Measurements from ENCODE around the gene DPEP3. TPM values are rescaled to one million over a fixed set of nuclear protein-coding genes. Genes with fewer than 3 reads are reported as not detected.

The DPEP3 gene
- total and polyA plus RNA-seq, 10 of the 15 experiments (the other 5 are each of a cell fraction or from before 2014, with no cell fraction given), result not detected

DNA sequence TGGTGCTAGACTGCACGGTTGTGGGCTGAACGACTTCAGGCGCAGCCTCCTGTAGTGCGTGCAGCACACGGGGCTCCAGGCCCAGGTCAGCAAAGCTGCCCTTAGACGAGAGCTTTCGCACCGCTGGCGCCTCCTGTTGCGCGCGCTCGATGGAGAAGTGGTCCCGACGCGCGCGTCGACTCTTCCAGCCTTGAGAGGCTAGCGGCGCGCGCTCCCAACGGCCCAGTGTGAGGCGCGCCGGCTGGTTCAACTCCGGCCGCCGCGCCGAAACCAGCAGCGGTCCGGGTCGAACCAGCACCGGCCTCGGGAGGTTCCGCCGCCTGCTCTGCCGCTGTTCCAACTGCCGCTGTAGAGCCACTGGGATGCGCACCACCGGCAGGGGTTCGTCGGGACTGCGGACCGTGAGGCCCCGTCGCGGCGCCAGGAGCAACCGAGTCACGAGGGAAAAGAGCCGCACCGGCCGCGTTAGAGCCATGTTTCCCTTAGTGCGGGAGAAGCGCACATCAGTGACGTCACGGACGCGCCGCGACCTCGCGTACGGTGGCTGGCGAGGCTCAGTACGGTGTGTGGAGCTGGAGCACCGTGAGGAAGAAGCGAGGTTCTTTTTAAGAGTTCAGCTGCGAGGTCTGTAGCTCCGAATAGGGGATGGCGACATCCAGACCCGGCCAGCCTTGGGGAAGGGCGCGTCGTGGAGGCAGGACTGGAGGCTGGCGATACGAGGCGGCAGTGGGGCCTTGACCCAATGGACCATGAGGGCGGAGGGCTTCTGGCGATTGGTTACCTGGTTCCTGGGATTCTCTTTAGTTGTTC is 42.6 kb upstream of the DPEP3 start, which contains the start of the genes DDX28 and DUS2 (continued):
- TF ChIP-seq, protein P1, sequence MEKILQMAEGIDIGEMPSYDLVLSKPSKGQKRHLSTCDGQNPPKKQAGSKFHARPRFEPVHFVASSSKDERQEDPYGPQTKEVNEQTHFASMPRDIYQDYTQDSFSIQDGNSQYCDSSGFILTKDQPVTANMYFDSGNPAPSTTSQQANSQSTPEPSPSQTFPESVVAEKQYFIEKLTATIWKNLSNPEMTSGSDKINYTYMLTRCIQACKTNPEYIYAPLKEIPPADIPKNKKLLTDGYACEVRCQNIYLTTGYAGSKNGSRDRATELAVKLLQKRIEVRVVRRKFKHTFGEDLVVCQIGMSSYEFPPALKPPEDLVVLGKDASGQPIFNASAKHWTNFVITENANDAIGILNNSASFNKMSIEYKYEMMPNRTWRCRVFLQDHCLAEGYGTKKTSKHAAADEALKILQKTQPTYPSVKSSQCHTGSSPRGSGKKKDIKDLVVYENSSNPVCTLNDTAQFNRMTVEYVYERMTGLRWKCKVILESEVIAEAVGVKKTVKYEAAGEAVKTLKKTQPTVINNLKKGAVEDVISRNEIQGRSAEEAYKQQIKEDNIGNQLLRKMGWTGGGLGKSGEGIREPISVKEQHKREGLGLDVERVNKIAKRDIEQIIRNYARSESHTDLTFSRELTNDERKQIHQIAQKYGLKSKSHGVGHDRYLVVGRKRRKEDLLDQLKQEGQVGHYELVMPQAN (conservative IDR thresholded peaks at IDR 0.05), result peak; percentile 78; the same call in 1 of the 2 replicates
- no peak for TF ChIP-seq EGR1 (IDR thresholded peaks at IDR 0.05; ENCODE audit: borderline replicate concordance in 1 of 2, low read depth in 2 of 2, low read length in 2 of 2)
- TF ChIP-seq CHD2 (IDR thresholded peaks at IDR 0.05; ENCODE audit: borderline replicate concordance, low read depth, low read length), result peak; percentile 64
- TF ChIP-seq, protein P2, sequence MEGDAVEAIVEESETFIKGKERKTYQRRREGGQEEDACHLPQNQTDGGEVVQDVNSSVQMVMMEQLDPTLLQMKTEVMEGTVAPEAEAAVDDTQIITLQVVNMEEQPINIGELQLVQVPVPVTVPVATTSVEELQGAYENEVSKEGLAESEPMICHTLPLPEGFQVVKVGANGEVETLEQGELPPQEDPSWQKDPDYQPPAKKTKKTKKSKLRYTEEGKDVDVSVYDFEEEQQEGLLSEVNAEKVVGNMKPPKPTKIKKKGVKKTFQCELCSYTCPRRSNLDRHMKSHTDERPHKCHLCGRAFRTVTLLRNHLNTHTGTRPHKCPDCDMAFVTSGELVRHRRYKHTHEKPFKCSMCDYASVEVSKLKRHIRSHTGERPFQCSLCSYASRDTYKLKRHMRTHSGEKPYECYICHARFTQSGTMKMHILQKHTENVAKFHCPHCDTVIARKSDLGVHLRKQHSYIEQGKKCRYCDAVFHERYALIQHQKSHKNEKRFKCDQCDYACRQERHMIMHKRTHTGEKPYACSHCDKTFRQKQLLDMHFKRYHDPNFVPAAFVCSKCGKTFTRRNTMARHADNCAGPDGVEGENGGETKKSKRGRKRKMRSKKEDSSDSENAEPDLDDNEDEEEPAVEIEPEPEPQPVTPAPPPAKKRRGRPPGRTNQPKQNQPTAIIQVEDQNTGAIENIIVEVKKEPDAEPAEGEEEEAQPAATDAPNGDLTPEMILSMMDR (IDR thresholded peaks at IDR 0.05 in 2 of 3, conservative IDR thresholded peaks at IDR 0.05 in 1 of 3; ENCODE audit: control insufficient read depth in 2 of 3, extremely low read depth in 1 of 3, insufficient read depth in 1 of 3, low read depth in 3 of 3, low read length in 3 of 3), result peak in 1 of 3 experiments; percentile 16; a peak in 1 of 6 replicates
- peak; percentile 95 for TF ChIP-seq YY1 (IDR thresholded peaks at IDR 0.05; ENCODE audit: low read depth, low read length)
- TF ChIP-seq BHLHE40 (IDR thresholded peaks at IDR 0.05; ENCODE audit: borderline replicate concordance in 1 of 2, low read depth in 2 of 2, low read length in 1 of 2), result peak; percentile 25 to 72; a peak in 2 of 4 replicates
- TF ChIP-seq SIX5 (IDR thresholded peaks at IDR 0.05; ENCODE audit: low read depth, low read length, severe bottlenecking), result peak; percentile 73
- TF ChIP-seq, protein P3, sequence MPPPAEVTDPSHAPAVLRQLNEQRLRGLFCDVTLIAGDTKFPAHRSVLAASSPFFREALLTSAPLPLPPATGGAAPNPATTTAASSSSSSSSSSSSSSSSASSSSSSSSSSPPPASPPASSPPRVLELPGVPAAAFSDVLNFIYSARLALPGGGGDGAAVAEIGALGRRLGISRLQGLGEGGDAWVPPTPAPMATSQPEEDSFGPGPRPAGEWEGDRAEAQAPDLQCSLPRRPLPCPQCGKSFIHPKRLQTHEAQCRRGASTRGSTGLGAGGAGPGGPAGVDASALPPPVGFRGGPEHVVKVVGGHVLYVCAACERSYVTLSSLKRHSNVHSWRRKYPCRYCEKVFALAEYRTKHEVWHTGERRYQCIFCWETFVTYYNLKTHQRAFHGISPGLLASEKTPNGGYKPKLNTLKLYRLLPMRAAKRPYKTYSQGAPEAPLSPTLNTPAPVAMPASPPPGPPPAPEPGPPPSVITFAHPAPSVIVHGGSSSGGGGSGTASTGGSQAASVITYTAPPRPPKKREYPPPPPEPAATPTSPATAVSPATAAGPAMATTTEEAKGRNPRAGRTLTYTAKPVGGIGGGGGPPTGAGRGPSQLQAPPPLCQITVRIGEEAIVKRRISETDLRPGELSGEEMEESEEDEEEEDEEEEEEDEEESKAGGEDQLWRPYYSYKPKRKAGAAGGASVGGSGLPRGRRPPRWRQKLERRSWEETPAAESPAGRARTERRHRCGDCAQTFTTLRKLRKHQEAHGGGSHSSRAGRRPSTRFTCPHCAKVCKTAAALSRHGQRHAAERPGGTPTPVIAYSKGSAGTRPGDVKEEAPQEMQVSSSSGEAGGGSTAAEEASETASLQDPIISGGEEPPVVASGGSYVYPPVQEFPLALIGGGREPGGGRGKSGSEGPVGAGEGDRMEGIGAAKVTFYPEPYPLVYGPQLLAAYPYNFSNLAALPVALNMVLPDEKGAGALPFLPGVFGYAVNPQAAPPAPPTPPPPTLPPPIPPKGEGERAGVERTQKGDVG (CRISPR knock-in tag; IDR thresholded peaks at IDR 0.05), result no peak
- TF ChIP-seq ZNF622 (IDR thresholded peaks at IDR 0.05), result no peak
- no peak for TF ChIP-seq CEBPB (IDR thresholded peaks at IDR 0.05; ENCODE audit: borderline replicate concordance in 1 of 2, low read depth in 2 of 2, low read length in 2 of 2)
- TF ChIP-seq IKZF2 (IDR thresholded peaks at IDR 0.05), result peak in 1 of 2 experiments; percentile 30; a peak in 1 of 4 replicates
- TF ChIP-seq POLR2A (IDR thresholded peaks at IDR 0.05; ENCODE audit: low read depth, low read length), result peak; percentile 97
- TF ChIP-seq, protein P4, sequence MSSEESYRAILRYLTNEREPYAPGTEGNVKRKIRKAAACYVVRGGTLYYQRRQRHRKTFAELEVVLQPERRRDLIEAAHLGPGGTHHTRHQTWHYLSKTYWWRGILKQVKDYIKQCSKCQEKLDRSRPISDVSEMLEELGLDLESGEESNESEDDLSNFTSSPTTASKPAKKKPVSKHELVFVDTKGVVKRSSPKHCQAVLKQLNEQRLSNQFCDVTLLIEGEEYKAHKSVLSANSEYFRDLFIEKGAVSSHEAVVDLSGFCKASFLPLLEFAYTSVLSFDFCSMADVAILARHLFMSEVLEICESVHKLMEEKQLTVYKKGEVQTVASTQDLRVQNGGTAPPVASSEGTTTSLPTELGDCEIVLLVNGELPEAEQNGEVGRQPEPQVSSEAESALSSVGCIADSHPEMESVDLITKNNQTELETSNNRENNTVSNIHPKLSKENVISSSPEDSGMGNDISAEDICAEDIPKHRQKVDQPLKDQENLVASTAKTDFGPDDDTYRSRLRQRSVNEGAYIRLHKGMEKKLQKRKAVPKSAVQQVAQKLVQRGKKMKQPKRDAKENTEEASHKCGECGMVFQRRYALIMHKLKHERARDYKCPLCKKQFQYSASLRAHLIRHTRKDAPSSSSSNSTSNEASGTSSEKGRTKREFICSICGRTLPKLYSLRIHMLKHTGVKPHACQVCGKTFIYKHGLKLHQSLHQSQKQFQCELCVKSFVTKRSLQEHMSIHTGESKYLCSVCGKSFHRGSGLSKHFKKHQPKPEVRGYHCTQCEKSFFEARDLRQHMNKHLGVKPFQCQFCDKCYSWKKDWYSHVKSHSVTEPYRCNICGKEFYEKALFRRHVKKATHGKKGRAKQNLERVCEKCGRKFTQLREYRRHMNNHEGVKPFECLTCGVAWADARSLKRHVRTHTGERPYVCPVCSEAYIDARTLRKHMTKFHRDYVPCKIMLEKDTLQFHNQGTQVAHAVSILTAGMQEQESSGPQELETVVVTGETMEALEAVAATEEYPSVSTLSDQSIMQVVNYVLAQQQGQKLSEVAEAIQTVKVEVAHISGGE (CRISPR knock-in tag; IDR thresholded peaks at IDR 0.05), result peak; percentile 59
- TF ChIP-seq, protein P5, sequence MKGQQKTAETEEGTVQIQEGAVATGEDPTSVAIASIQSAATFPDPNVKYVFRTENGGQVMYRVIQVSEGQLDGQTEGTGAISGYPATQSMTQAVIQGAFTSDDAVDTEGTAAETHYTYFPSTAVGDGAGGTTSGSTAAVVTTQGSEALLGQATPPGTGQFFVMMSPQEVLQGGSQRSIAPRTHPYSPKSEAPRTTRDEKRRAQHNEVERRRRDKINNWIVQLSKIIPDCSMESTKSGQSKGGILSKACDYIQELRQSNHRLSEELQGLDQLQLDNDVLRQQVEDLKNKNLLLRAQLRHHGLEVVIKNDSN (IDR thresholded peaks at IDR 0.05; ENCODE audit: borderline replicate concordance, extremely low read length, insufficient read depth, low read depth, low read length), result peak; percentile 18
- no peak for TF ChIP-seq WRNIP1 (IDR thresholded peaks at IDR 0.05; ENCODE audit: borderline replicate concordance, low read depth, low read length)
- TF ChIP-seq SREBF2 (IDR thresholded peaks at IDR 0.05; ENCODE audit: low read length), result no peak

All from GM12878 (cell line).